GM12872 (cell line): Measurements from ENCODE around the gene VAV1.

Experiments
- CTCF ChIP-seq: IDR thresholded peaks from 3 replicates; pipeline ENCODE4 v1.5.1; 2011; ENCODE audit warnings: low read depth, mild to moderate bottlenecking, low read length, moderate library complexity; ENCODE audit not compliant: insufficient read depth

The VAV1 gene

GRCh38 chr19:6767357-6768235 lies 4.9 kb upstream of the VAV1 start, which contains the start of gene SH2D3A:
TSS of gene SH2D3A (minus strand) at chr19:6767435. CDS start at chr19:6763748, 3,687 bp downstream.
- no peak for TF ChIP-seq CTCF

- no peak for TF ChIP-seq CTCF
Observed at GRCh38 chr19:6768236-6768785, 4.2 kb upstream of the VAV1 start.

GRCh38 chr19:6769006-6769619 lies 3.4 kb upstream of the VAV1 start:
- TF ChIP-seq CTCF: peak; percentile 47

- no peak for TF ChIP-seq CTCF
Observed at GRCh38 chr19:6772866-6773322, 386 bp downstream of the VAV1 start.

GRCh38 chr19:6773323-6773931 lies 919 bp downstream of the VAV1 start:
- no peak for TF ChIP-seq CTCF

- no peak for TF ChIP-seq CTCF
Observed at GRCh38 chr19:6774821-6775707, 2.6 kb downstream of the VAV1 start.
